Tibial nerve (tissue), 4 donors: Measurements from ENCODE around the gene TENT4A. TPM values are rescaled to one million over a fixed set of nuclear protein-coding genes. Genes with fewer than 3 reads are reported as not detected.

Experiments used
- DNase-seq, 2 donors: peaks; one replicate each; pipeline ENCODE4 v3.0.0-alpha.2; 2019; ENCODE audit warnings: low spot score in 2 of 2
- H3K27ac ChIP-seq, 4 donors: fragments of 200-600 bp; sonication (generic) in 3 of 4; one replicate each; pipeline ENCODE4 v1.5.1; 2017 to 2019; ENCODE audit warnings: mild to moderate bottlenecking in 1 of 4
- H3K27me3 ChIP-seq, 2 donors: fragments of 200-600 bp; sonication (generic) in 1 of 2; one replicate each; pipeline versions ENCODE4 v1.5.1 to v1.6.0; 2017 to 2019
- H3K36me3 ChIP-seq, 3 donors: fragments of 200-600 bp; sonication (generic); one replicate each; pipeline ENCODE4 v1.5.1; 2018 to 2019
- H3K4me1 ChIP-seq, 4 donors: fragments of 200-600 bp; sonication (generic) in 3 of 4; one replicate each; pipeline ENCODE4 v1.5.1; 2017 to 2019
- H3K4me3 ChIP-seq, 4 donors: fragments of 200-600 bp; sonication (generic) in 3 of 4; one replicate each; pipeline ENCODE4 v1.5.1; 2017 to 2019; ENCODE audit warnings: mild to moderate bottlenecking in 1 of 4, moderate library complexity in 1 of 4
- H3K9me3 ChIP-seq, 4 donors: fragments of 200-600 bp; sonication (generic) in 3 of 4; one replicate each; pipeline ENCODE4 v1.5.1; 2017 to 2019
- EP300 ChIP-seq, 2 donors: sonication (generic); formaldehyde crosslinking; IDR thresholded peaks; one replicate each; pipeline ENCODE4 v1.6.1; 2017; ENCODE audit warnings: antibody characterized with exemption in 2 of 2, mild to moderate bottlenecking in 1 of 2
- POLR2A ChIP-seq, 2 donors: fragments of 450-650 bp; IDR thresholded peaks; one replicate each; pipeline ENCODE4 v1.6.1; 2017; ENCODE audit warnings: antibody characterized with exemption in 2 of 2, mild to moderate bottlenecking in 2 of 2, moderate library complexity in 2 of 2
- WGBS, 2 donors: methylation state at CpG; one replicate each; pipeline ENCODE4 v1.1.5; 2018; 5-methylcytosine and 5-hydroxymethylcytosine counted together
- total RNA-seq, 4 donors: library from RNA; depleted of rRNA; stranded (reverse); fragments of >200 nt; gene quantifications; one replicate each; pipeline ENCODE4 v1.1.0, GENCODE V29; 2016
- TF ChIP-seq, protein P1 (sequence below), 5 experiments: fragments of 200-600 bp in 3 of 5; fragments of 450-650 bp in 2 of 5; sonication (generic) in 3 of 5; IDR thresholded peaks; one replicate each; pipeline ENCODE4 v1.5.1; 2016 to 2019; ENCODE audit warnings: antibody characterized with exemption in 5 of 5, mild to moderate bottlenecking in 3 of 5, moderate library complexity in 2 of 5

The TENT4A gene
- total RNA-seq, 4 donors from 2014 or later = 22.7 to 34.1 (median 29.2) TPM

DNA sequence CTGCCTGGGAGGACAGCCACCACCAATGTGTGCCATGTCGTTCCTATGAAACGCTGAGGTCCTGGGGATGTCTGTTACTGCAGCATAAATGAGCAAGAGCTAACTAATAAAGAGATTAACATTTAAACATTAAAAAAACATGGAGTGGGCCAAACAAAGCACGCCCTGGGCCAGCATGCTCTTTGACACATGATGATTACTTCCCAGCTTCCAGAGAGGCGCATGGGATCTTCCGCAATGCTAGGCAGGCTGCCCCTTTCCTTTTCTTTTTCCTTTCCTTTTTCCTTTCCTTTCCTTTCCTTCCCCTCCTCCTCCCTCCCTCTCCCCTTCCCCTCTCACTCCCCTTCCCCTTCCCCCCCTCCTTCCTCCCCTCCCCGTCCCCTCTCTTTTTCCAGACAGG lies 10.6 kb upstream of the TENT4A start:
- Histone ChIP-seq H3K9me3 (no peaks in the 10 kb centered on the region), H3K4me3 (no peak overlapping the region), H3K4me1 (peaks cover 0 to 12% (median 3%) of the 10 kb centered on the region in 4 donors), H3K27me3 (peaks cover 0 to 2% of the 10 kb centered on the region in 2 donors), H3K27ac (no peak overlapping the region), H3K36me3 (no peaks in the 10 kb centered on the region)
- 87 to 91% methylated on average over 6 of the region's 6 CpGs for WGBS, 2 donors
- DNase-seq = no peak
- no peak for TF ChIP-seq POLR2A (IDR thresholded peaks at IDR 0.05)
- TF ChIP-seq EP300 (IDR thresholded peaks at IDR 0.05) = no peak
- TF ChIP-seq, protein P1, sequence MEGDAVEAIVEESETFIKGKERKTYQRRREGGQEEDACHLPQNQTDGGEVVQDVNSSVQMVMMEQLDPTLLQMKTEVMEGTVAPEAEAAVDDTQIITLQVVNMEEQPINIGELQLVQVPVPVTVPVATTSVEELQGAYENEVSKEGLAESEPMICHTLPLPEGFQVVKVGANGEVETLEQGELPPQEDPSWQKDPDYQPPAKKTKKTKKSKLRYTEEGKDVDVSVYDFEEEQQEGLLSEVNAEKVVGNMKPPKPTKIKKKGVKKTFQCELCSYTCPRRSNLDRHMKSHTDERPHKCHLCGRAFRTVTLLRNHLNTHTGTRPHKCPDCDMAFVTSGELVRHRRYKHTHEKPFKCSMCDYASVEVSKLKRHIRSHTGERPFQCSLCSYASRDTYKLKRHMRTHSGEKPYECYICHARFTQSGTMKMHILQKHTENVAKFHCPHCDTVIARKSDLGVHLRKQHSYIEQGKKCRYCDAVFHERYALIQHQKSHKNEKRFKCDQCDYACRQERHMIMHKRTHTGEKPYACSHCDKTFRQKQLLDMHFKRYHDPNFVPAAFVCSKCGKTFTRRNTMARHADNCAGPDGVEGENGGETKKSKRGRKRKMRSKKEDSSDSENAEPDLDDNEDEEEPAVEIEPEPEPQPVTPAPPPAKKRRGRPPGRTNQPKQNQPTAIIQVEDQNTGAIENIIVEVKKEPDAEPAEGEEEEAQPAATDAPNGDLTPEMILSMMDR (IDR thresholded peaks at IDR 0.05) = no peak

DNA sequence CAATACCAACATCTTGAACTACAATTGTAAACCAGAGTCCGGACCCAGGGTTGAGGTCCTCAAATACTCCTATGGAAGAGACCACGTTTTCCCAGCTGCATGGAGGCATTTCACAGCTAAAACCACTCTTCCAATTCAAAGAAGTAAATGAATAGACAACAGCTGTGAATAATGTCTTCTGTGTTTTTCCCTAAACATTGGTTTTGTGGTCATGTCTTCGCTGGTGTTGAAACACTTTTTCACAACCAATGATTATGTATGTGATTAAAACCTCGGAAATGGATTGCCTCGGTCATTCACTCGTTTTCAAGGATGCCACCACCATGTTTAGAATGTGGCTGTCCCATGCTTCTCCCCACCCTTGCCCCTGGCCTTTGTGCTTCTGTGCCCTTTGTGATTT lies 9.4 kb upstream of the TENT4A start:
- Histone ChIP-seq H3K27ac (peak overlapping the region in 2 of 4 donors; percentile 7 to 62), H3K4me1 (peaks cover 0 to 12% (median 3%) of the 10 kb centered on the region in 4 donors), H3K9me3 (no peaks in the 10 kb centered on the region), H3K4me3 (no peak overlapping the region), H3K36me3 (no peaks in the 10 kb centered on the region), H3K27me3 (no peaks in the 10 kb centered on the region)
- no peak for DNase-seq
- TF ChIP-seq, protein P1 (IDR thresholded peaks at IDR 0.05) = no peak
- TF ChIP-seq EP300 (IDR thresholded peaks at IDR 0.05) (no peak), POLR2A (IDR thresholded peaks at IDR 0.05) (no peak)
- WGBS, 2 donors = 65 to 67% methylated on average over 6 of the region's 6 CpGs

DNA sequence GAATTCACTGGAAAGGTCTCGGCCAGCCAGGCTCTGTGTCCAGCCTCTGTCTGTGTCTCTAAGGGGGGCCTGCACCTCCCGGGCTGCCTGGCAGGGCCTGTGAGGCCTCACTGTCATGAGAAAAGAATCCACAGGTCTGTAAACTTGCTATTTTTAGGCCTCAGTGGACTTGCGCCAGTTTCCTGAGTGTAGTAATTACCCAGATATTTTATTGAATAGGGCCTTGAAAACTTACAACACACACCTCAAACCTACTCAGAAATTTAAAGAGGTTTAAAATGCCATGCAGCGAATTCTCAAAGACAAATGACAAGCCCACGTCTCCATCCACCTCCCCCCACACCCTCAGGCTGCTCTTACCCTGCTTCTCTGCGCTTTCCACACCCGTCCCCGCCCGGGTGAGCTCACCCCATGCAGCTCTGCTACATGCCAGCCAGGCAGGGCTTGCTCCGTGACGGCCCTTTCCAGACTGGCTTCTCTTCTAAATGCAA lies 8.8 kb upstream of the TENT4A start:
- H3K9me3 ChIP-seq = no peaks in the 10 kb centered on the region
- no peak for TF ChIP-seq POLR2A (IDR thresholded peaks at IDR 0.05)
- no peak for TF ChIP-seq EP300 (IDR thresholded peaks at IDR 0.05)
- TF ChIP-seq, protein P1 (IDR thresholded peaks at IDR 0.05) = no peak
- no peaks in the 10 kb centered on the region for H3K27me3 ChIP-seq
- peak in 1 of 2 donors; percentile 22 for DNase-seq
- peak overlapping the region in 2 of 4 donors; percentile 7 to 62 for H3K27ac ChIP-seq
- H3K4me1 ChIP-seq = peaks cover 0 to 12% (median 3%) of the 10 kb centered on the region in 4 donors
- 45 to 65% methylated on average over 11 of the region's 11 CpGs for WGBS, 2 donors
- H3K36me3 ChIP-seq = no peaks in the 10 kb centered on the region
- no peak overlapping the region for H3K4me3 ChIP-seq

DNA sequence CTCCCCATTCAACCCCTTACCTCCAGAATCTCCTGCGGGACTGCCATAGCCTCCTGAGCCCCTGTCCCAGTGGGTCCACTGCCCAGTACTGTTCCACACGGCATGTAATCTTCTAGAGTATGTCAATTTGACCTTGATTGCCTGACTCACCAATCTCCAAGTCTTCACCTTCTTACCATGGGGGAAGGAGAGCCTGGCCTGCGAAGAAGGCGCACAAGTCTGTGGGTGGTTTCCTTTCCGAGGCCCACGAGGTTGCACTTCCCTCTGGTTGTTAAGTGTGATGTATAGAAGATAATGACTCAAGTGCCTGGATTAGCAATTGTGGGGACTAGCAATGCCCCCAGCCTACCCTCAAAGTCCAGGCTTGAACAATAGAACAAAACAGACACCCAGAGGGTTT lies 8.1 kb upstream of the TENT4A start:
- no peak for TF ChIP-seq POLR2A (IDR thresholded peaks at IDR 0.05)
- TF ChIP-seq EP300 (IDR thresholded peaks at IDR 0.05) = no peak
- TF ChIP-seq, protein P1 (IDR thresholded peaks at IDR 0.05) = no peak
- no peak overlapping the region for H3K4me3 ChIP-seq
- peaks cover 0 to 12% (median 3%) of the 10 kb centered on the region in 4 donors for H3K4me1 ChIP-seq
- no peak for DNase-seq
- peak overlapping the region in 1 of 4 donors; percentile 7 for H3K27ac ChIP-seq
- no peaks in the 10 kb centered on the region for H3K36me3 ChIP-seq
- no peaks in the 10 kb centered on the region for H3K27me3 ChIP-seq
- no peaks in the 10 kb centered on the region for H3K9me3 ChIP-seq
- WGBS, 2 donors = 65 to 75% methylated on average over 6 of the region's 6 CpGs

DNA sequence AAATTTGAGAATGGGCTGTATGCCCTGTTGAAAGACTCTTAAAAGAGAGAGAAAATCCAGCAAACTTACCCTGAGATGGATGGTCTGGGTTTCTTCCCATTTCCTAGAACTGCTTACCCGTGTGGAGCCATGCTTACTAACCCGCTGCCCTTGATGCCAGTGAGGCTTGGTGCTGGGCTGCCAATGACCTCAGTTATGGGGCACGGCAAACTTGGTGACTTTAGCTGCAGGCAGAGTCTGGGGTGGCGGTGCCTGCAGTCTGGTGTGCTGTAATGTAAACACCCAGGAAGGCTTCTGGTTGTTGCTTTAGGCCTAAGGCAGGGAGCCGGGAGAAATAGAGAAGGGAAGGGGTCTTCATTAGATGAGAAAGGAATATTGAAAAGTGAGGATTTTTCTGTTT lies 7.3 kb upstream of the TENT4A start:
- WGBS, 2 donors = 85 to 87% methylated on average over 5 of the region's 5 CpGs
- Histone ChIP-seq H3K4me1 (peaks cover 0 to 12% (median 3%) of the 10 kb centered on the region in 4 donors), H3K27ac (no peak overlapping the region), H3K36me3 (no peaks in the 10 kb centered on the region), H3K9me3 (no peaks in the 10 kb centered on the region), H3K4me3 (no peak overlapping the region), H3K27me3 (no peaks in the 10 kb centered on the region)
- TF ChIP-seq, protein P1 (IDR thresholded peaks at IDR 0.05) = no peak
- TF ChIP-seq POLR2A (IDR thresholded peaks at IDR 0.05) (no peak), EP300 (IDR thresholded peaks at IDR 0.05) (no peak)
- DNase-seq = no peak
